Activated T-helper 2 cell treated with anti-CD3 and anti-CD28 coated beads, Interferon-gamma antibody, Interleukin-2, Interleukin-4, amounts not matched to agents 10 μg/mL and 5 μg/mL and 100 μg/mL, durations not matched to agents 14 hours and 24 hours and 36 hours (primary cell): ENCODE results near the gene RNF213. TPM values are rescaled to one million over a fixed set of nuclear protein-coding genes. Genes with fewer than 3 reads are reported as not detected.
A peak's percentile ranks its signal among the peaks of the same experiment; 100 is the strongest.

ENCODE experiments used
- DNase-seq: peaks from one replicate; pipeline ENCODE4 v3.0.0; 2021; ENCODE audit warnings: low spot score
- H3K27ac Mint-ChIP-seq: one replicate; pipeline ENCODE4 v1.8.0; 2021; ENCODE audit warnings: mixed read lengths
- H3K27me3 Mint-ChIP-seq: one replicate; pipeline ENCODE4 v1.8.0; 2021; ENCODE audit warnings: low read depth, mixed read lengths
- H3K36me3 Mint-ChIP-seq: one replicate; pipeline ENCODE4 v1.8.0; 2021; ENCODE audit warnings: low read depth, mixed read lengths
- H3K4me1 Mint-ChIP-seq: one replicate; pipeline ENCODE4 v1.8.0; 2021; ENCODE audit warnings: low read depth, mixed read lengths
- H3K4me3 Mint-ChIP-seq: one replicate; pipeline ENCODE4 v1.8.0; 2021; ENCODE audit warnings: low read depth, mild to moderate bottlenecking, moderate library complexity, mixed read lengths
- H3K9me3 Mint-ChIP-seq: one replicate; pipeline ENCODE4 v1.8.0; 2021; ENCODE audit warnings: mixed read lengths
- intact Hi-C: fragments of 100-400 bp; cut with micrococcal nuclease; formaldehyde crosslinking; loops from one replicate; pipeline ENCODE4 v1.15.1; 2023
- total RNA-seq: library from RNA; stranded (reverse); gene quantifications from 2 replicates; pipeline ENCODE4 v1.2.3, GENCODE V29; 2022

RNF213 gene
- total RNA-seq, 1 donor from 2014 or later = 297 TPM

- intact Hi-C loops = no loop called here
- no peak overlapping the region for H3K27ac Mint-ChIP-seq
These were observed 26.4 kb downstream of the RNF213 start for GRCh38 chr17:80287038-80287437.

GRCh38 chr17:80287806-80288567, 27.3 kb downstream of the RNF213 start:
- Mint-ChIP-seq H3K27ac (no peak overlapping the region), H3K36me3 (peaks cover 66% of the 10 kb centered on the region), H3K27me3 (no peaks in the 10 kb centered on the region), H3K4me1 (peaks cover 2% of the 10 kb centered on the region), H3K9me3 (no peaks in the 10 kb centered on the region), H3K4me3 (no peak overlapping the region)
- DNase-seq = no peak
- intact Hi-C loops = no loop called here

More at GRCh38 chr17:80287038-80287437, 26.4 kb downstream of the RNF213 start:
- no peaks in the 10 kb centered on the region for H3K27me3 Mint-ChIP-seq
- no peaks in the 10 kb centered on the region for H3K9me3 Mint-ChIP-seq
- DNase-seq = no peak
- H3K4me3 Mint-ChIP-seq = no peak overlapping the region
- peaks cover 2% of the 10 kb centered on the region for H3K4me1 Mint-ChIP-seq
- peaks cover 65% of the 10 kb centered on the region for H3K36me3 Mint-ChIP-seq

GRCh38 chr17:80289616-80290015, 29.0 kb downstream of the RNF213 start:
- Mint-ChIP-seq H3K27ac (peak overlapping the region; percentile 57), H3K9me3 (no peaks in the 10 kb centered on the region), H3K27me3 (no peaks in the 10 kb centered on the region), H3K4me1 (peaks cover 4% of the 10 kb centered on the region), H3K4me3 (no peak overlapping the region), H3K36me3 (peaks cover 69% of the 10 kb centered on the region)
- intact Hi-C loops = no loop called here
- DNase-seq = no peak

- H3K4me3 Mint-ChIP-seq = no peak overlapping the region
- intact Hi-C loops = no loop called here
- DNase-seq = no peak
- no peaks in the 10 kb centered on the region for H3K9me3 Mint-ChIP-seq
- peaks cover 73% of the 10 kb centered on the region for H3K36me3 Mint-ChIP-seq
- H3K27ac Mint-ChIP-seq = no peak overlapping the region
- H3K27me3 Mint-ChIP-seq = no peaks in the 10 kb centered on the region
- peaks cover 3% of the 10 kb centered on the region for H3K4me1 Mint-ChIP-seq
These were observed 29.5 kb downstream of the RNF213 start for GRCh38 chr17:80290156-80290555.

GRCh38 chr17:80291260-80291659, 30.6 kb downstream of the RNF213 start:
- Mint-ChIP-seq H3K9me3 (no peaks in the 10 kb centered on the region), H3K27ac (no peak overlapping the region), H3K36me3 (peaks cover 75% of the 10 kb centered on the region), H3K4me1 (peaks cover 3% of the 10 kb centered on the region), H3K4me3 (no peak overlapping the region), H3K27me3 (no peaks in the 10 kb centered on the region)
- no peak for DNase-seq
- intact Hi-C loops = no loop called here

- Mint-ChIP-seq H3K27ac (no peak overlapping the region), H3K4me3 (no peak overlapping the region), H3K4me1 (peaks cover 3% of the 10 kb centered on the region), H3K36me3 (peaks cover 79% of the 10 kb centered on the region), H3K9me3 (no peaks in the 10 kb centered on the region), H3K27me3 (no peaks in the 10 kb centered on the region)
- intact Hi-C loops = no loop called here
- no peak for DNase-seq
These were observed 31.2 kb downstream of the RNF213 start for GRCh38 chr17:80291691-80292487.

GRCh38 chr17:80292521-80292971, 31.9 kb downstream of the RNF213 start:
- peaks cover 3% of the 10 kb centered on the region for H3K4me1 Mint-ChIP-seq
- H3K27me3 Mint-ChIP-seq = no peaks in the 10 kb centered on the region
- no peak overlapping the region for H3K4me3 Mint-ChIP-seq
- intact Hi-C loops = no loop called here
- no peaks in the 10 kb centered on the region for H3K9me3 Mint-ChIP-seq
- DNase-seq = no peak
- H3K36me3 Mint-ChIP-seq = peaks cover 73% of the 10 kb centered on the region
- H3K27ac Mint-ChIP-seq = peak overlapping the region; percentile 60

DNA sequence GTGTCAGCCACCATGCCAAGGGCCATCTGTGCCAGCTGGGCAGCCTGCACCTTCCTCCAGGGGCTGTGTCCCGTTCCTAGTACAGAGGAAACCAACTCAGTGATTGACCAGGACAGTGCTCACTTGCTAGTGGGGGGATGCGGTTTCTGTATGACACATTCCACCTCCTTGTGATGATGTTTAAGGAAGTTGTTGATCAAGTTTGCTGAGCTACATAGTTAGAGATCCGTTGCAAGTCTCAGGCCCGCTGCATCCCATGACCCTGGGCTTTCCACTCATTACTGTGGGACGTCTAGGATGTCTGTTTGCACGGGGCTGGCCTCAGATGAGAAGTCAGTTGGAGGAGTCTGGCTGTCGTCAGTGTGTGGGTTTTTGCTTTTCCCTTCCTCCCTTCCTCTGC, 33.6 kb downstream of the RNF213 start:
- Mint-ChIP-seq H3K4me3 (no peak overlapping the region), H3K36me3 (peaks cover 75% of the 10 kb centered on the region), H3K4me1 (peaks cover 6% of the 10 kb centered on the region), H3K27ac (no peak overlapping the region), H3K9me3 (no peaks in the 10 kb centered on the region), H3K27me3 (no peaks in the 10 kb centered on the region)
- intact Hi-C loops = no loop called here
- DNase-seq = no peak

GRCh38 chr17:80294653-80295052, 34.0 kb downstream of the RNF213 start:
- Mint-ChIP-seq H3K36me3 (peaks cover 75% of the 10 kb centered on the region), H3K27me3 (no peaks in the 10 kb centered on the region), H3K4me3 (no peak overlapping the region), H3K4me1 (peaks cover 8% of the 10 kb centered on the region), H3K9me3 (peaks cover 2% of the 10 kb centered on the region), H3K27ac (no peak overlapping the region)
- no peak for DNase-seq
- intact Hi-C loops = no loop called here

DNA sequence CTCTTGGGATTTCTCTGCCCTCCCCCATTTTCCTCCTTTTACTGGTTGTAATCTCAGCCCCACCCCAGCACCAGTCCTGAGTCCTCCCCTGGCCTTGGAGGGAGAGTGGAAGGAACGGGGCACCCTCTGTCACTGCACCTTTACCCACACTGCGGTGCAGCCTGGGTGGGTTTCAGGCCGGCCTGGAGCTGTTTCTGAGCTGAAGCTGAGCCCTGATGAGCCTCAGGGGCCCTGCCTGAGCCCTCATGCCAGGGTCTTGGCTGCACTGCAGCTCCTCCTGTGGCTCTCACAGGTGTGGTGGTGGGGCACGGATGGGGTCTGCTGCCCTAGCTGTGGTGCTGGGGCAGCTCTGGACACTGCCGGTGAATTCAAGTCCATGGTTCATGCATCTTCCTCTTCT, 34.5 kb downstream of the RNF213 start:
- Mint-ChIP-seq H3K4me3 (no peak overlapping the region), H3K9me3 (peaks cover 3% of the 10 kb centered on the region), H3K27me3 (no peaks in the 10 kb centered on the region), H3K27ac (no peak overlapping the region), H3K4me1 (peaks cover 8% of the 10 kb centered on the region), H3K36me3 (peaks cover 75% of the 10 kb centered on the region)
- DNase-seq = no peak
- intact Hi-C loops = no loop called here

DNA sequence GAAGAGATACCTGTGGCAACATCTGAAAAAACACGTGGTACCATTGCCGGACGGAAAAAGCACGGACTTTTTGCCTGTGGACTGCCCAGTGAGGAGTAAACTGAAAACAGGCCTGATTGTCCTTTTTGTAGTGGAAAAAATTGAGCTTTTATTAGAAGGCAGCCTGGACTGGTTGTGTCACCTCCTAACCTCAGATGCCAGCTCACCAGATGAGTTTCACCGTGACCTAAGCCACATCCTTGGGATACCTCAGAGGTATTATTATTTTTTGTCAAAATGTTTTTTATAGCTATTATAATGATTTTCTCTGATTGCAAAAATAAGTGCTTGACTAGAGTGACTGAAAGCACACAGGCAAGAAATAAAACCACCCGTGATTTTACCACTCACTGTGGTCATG, 34.9 kb downstream of the RNF213 start:
- H3K27me3 Mint-ChIP-seq = no peaks in the 10 kb centered on the region
- H3K4me3 Mint-ChIP-seq = no peak overlapping the region
- no peak for DNase-seq
- H3K4me1 Mint-ChIP-seq = peaks cover 8% of the 10 kb centered on the region
- intact Hi-C loops = no loop called here
- H3K9me3 Mint-ChIP-seq = peaks cover 3% of the 10 kb centered on the region
- no peak overlapping the region for H3K27ac Mint-ChIP-seq
- peaks cover 75% of the 10 kb centered on the region for H3K36me3 Mint-ChIP-seq

DNA sequence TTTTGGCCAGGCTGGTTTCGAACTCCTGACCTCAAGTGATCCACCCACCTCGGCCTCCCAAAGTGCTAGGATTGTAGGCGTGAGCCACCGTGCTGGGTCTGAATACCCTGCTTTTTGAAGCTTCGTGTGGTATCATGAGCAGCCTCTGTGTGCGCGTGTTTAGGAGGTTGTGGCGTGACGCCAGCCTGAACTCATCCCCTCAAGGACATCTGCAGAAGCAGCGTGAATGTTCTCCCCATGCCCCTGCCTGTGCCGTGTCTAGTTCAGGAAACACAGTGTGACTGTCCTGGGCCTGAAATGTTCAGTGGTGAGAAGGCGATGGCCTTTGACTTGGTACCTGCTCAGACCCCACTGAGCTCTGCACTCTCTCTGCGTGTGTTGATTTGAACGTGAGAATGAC, 35.6 kb downstream of the RNF213 start:
- no peak for DNase-seq
- Mint-ChIP-seq H3K36me3 (peaks cover 79% of the 10 kb centered on the region), H3K4me3 (no peak overlapping the region), H3K9me3 (peaks cover 3% of the 10 kb centered on the region), H3K27ac (no peak overlapping the region), H3K27me3 (no peaks in the 10 kb centered on the region), H3K4me1 (peaks cover 8% of the 10 kb centered on the region)
- intact Hi-C loops = no loop called here

GRCh38 chr17:80297996-80298560, 37.4 kb downstream of the RNF213 start:
- no peak overlapping the region for H3K4me3 Mint-ChIP-seq
- peaks cover 12% of the 10 kb centered on the region for H3K4me1 Mint-ChIP-seq
- no peak overlapping the region for H3K27ac Mint-ChIP-seq
- intact Hi-C loops = no loop called here
- no peaks in the 10 kb centered on the region for H3K27me3 Mint-ChIP-seq
- peaks cover 81% of the 10 kb centered on the region for H3K36me3 Mint-ChIP-seq
- H3K9me3 Mint-ChIP-seq = peaks cover 3% of the 10 kb centered on the region
- no peak for DNase-seq
